OCI-LY7 (cell line): ENCODE results near the gene ZNF622. TPM values are rescaled to one million over a fixed set of nuclear protein-coding genes. Genes with fewer than 3 reads are reported as not detected.

Experiments used
- BruUV-seq: library from RNA; stranded (reverse); fragments of 400-500 nt; replicated peaks from 2 replicates; lab custom pipeline; 2021; lab: Mats Ljungman, UMichigan
- CTCF ChIA-PET: fragments of 300-600 bp; sonication (Branson Sonifier 250); formaldehyde crosslinking; loops from one replicate; lab custom pipeline; 2022; ENCODE audit warnings: antibody characterized with exemption; ENCODE audit not compliant: unreplicated experiment; lab: Charles Lee
- POLR2A ChIA-PET: fragments of 300-600 bp; sonication (Branson Sonifier 250); formaldehyde crosslinking; loops from one replicate; lab custom pipeline; 2022; ENCODE audit warnings: antibody characterized with exemption; lab: Charles Lee
- DNase-seq: peaks from one replicate; pipeline ENCODE4 v3.0.0-alpha.2; 2015; ENCODE audit warnings: low spot score
- H2AFZ ChIP-seq: fragments of 200-600 bp; sonication (generic), shearing (Covaris generic); 2 replicates; pipeline ENCODE4 v1.6.1; 2014; ENCODE audit warnings: mild to moderate bottlenecking, antibody characterized with exemption, low read length, moderate library complexity
- H3K27ac ChIP-seq: fragments of 200-600 bp; sonication (generic); 2 replicates; pipeline ENCODE4 v1.5.1; 2014; ENCODE audit warnings: mixed run types, low read depth, mild to moderate bottlenecking, moderate library complexity, low read length, inconsistent platforms; ENCODE audit not compliant: poor library complexity, severe bottlenecking
- H3K36me3 ChIP-seq: fragments of 200-600 bp; sonication (generic); 2 replicates; pipeline ENCODE4 v1.6.1; 2014; ENCODE audit warnings: mild to moderate bottlenecking, antibody characterized with exemption, low read length, moderate library complexity, mixed read lengths; ENCODE audit not compliant: insufficient read depth
- H3K4me1 ChIP-seq: fragments of 200-600 bp; sonication (generic); 2 replicates; pipeline ENCODE4 v1.5.1; 2014; ENCODE audit warnings: mild to moderate bottlenecking, low read length; ENCODE audit not compliant: insufficient read depth, poor library complexity, severe bottlenecking
- H3K4me2 ChIP-seq: fragments of 200-600 bp; sonication (generic); 2 replicates; pipeline ENCODE4 v1.6.1; 2014; ENCODE audit warnings: mild to moderate bottlenecking, low read length
- H3K4me3 ChIP-seq: fragments of 200-600 bp; sonication (generic); 2 replicates; pipeline ENCODE4 v1.5.1; 2014; ENCODE audit warnings: mild to moderate bottlenecking, low read depth, low read length; ENCODE audit not compliant: poor library complexity, severe bottlenecking
- H3K79me2 ChIP-seq: fragments of 200-600 bp; sonication (generic); 2 replicates; pipeline ENCODE4 v1.6.1; 2016; ENCODE audit warnings: low read depth, mild to moderate bottlenecking, low read length, moderate library complexity, mixed read lengths; ENCODE audit not compliant: insufficient read depth
- H3K9me2 ChIP-seq: fragments of 200-600 bp; sonication (generic); 2 replicates; pipeline ENCODE4 v1.6.1; 2016; ENCODE audit warnings: mild to moderate bottlenecking, low read length, mixed read lengths; ENCODE audit not compliant: insufficient read depth
- H3K9me3 ChIP-seq: fragments of 200-600 bp; sonication (generic); 2 replicates; pipeline ENCODE4 v1.6.1; 2014; ENCODE audit warnings: mild to moderate bottlenecking, mixed run types, low read length, mixed read lengths
- H4K20me1 ChIP-seq: fragments of 200-600 bp; sonication (generic); 2 replicates; pipeline ENCODE4 v1.6.1; 2014; ENCODE audit warnings: mild to moderate bottlenecking, antibody characterized with exemption, low read length, moderate library complexity, mixed read lengths; ENCODE audit not compliant: insufficient read depth
- CTCF ChIP-seq: fragments of 200-600 bp; sonication (generic); conservative IDR thresholded peaks from 2 replicates; pipeline ENCODE4 v1.5.1; 2014; ENCODE audit warnings: mild to moderate bottlenecking, antibody characterized with exemption, low read length, moderate library complexity, mixed read lengths
- EZH2phosphoT487 ChIP-seq: fragments of 200-600 bp; sonication (generic); IDR thresholded peaks from 2 replicates; pipeline ENCODE4 v1.6.1; 2018; ENCODE audit warnings: low read depth, borderline replicate concordance, mild to moderate bottlenecking, mixed run types, antibody characterized with exemption, low read length, moderate library complexity, mixed read lengths
- intact Hi-C: fragments of 100-400 bp; cut with micrococcal nuclease; formaldehyde crosslinking; loops from one replicate; pipeline ENCODE4 v1.10.0; 2022; ENCODE audit not compliant: unreplicated experiment
- total RNA-seq, 2 experiments: library from RNA; depleted of rRNA in 1 of 2; stranded (reverse); fragments of >200 nt in 1 of 2; shearing (Covaris generic) in 1 of 2; gene quantifications; 2 replicates each; pipeline ENCODE4 v1.2.3, GENCODE V29; 2014 to 2022

Gene ZNF622
- total RNA-seq, 2 experiments from 2014 or later: 25.7 to 32.9 TPM

DNA sequence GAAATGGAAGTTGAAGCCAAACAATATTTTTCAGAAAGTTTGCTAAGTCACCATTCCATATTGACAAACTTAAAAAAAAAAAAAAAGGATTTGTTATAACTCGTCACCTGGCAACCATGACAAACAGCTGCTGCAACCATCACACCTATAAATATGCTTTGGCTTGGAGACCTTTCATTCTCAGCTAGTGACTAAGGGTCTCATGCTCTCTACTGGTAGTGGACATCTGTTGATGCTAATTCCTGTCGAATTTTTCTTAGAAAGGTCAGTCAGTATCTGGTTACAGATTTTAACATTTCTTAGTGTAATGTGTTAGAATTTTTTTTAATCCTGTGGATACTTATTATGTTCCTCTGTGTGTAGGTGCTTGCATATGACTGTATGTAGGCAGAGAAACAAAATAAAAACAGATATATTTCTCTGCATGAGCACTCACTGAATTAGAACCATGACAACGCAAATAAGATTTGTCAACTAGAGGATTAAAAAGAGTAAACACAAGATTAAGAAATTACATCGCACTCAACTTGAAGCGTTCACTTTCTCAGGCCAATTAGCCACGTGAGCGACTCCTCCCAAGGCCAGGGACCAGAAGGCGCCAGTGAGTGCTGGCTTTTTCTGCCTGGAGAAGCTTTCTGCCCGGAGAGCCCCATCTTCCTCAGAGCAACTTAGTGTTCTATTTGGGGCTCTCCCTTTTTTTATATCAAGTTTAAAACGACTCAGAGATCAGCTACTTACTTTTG, 27.0 kb upstream of the ZNF622 start:
- DNase-seq: no peak
- Histone ChIP-seq H3K4me1 (no peaks in the 10 kb centered on the region), H2AFZ (no peak overlapping the region), H3K36me3 (no peaks in the 10 kb centered on the region), H3K79me2 (no peaks in the 10 kb centered on the region), H3K9me2 (no peaks in the 10 kb centered on the region), H3K4me2 (no peak overlapping the region), H3K4me3 (no peak overlapping the region), H4K20me1 (no peaks in the 10 kb centered on the region), H3K27ac (no peak overlapping the region), H3K9me3 (peaks cover 19% of the 10 kb centered on the region)
- POLR2A ChIA-PET: no interaction called here
- CTCF ChIA-PET: no interaction called here
- intact Hi-C loops: no loop called here
- no TSS peak for BruUV-seq
- no peak for TF ChIP-seq CTCF

DNA sequence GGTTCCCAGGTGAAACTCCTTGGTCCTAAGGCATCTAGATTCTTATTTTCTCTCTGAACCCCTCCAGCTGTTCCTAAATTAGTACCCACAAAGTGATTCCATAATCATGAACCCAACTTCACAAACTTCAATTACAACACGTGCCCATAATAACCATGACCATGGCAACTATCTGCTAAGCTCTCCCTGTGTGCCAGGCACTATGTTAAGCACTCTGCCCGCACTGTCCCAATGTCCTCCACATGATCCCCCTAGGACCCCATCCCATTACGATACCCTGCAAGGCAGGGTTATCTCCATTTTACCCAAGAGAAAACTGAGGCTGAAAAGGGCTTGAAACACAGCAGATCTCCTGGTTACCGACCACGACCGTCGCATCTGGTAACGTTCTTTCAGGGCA, 25.3 kb upstream of the ZNF622 start:
- TF ChIP-seq EZH2phosphoT487: no peak
- no peak for TF ChIP-seq CTCF
- H3K9me3 ChIP-seq: peaks cover 16% of the 10 kb centered on the region
- intact Hi-C loops: no loop called here
- DNase-seq: no peak
- H3K79me2 ChIP-seq: no peaks in the 10 kb centered on the region
- BruUV-seq: no TSS peak
- H3K4me3 ChIP-seq: no peak overlapping the region
- no peak overlapping the region for H3K4me2 ChIP-seq
- no peak overlapping the region for H3K27ac ChIP-seq
- CTCF ChIA-PET: no interaction called here
- H3K36me3 ChIP-seq: no peaks in the 10 kb centered on the region
- no peaks in the 10 kb centered on the region for H3K9me2 ChIP-seq
- POLR2A ChIA-PET: interaction anchor here (0.8 to 1.4 kb wide), 2 partner anchors 8 to 58 kb away, joined by 3 to 4 read pairs; no protein-coding TSS in a partner anchor
- H2AFZ ChIP-seq: no peak overlapping the region
- no peaks in the 10 kb centered on the region for H3K4me1 ChIP-seq
- H4K20me1 ChIP-seq: no peaks in the 10 kb centered on the region

DNA sequence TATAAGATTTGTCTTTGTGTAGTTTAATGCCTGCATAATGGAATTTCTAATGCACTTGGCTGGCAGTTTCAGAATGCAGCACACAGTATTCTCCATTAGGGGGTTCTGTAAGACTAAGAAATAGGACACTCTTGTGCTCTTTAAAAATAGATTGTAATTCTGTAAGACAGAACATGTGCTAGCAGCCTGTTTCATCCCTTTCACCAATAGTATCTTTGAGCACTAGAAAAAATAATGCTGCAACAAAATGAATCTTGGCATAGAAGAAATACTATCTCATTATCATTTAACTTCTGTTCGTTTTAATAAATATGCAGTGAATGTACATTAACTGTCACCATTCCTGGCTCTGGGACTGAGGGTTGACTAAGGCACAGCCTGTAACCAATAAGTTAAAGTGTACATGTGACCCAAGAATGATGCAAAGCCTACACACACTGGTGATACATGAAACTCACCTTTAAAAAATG, 23.8 kb upstream of the ZNF622 start:
- no peaks in the 10 kb centered on the region for H3K36me3 ChIP-seq
- BruUV-seq: no TSS peak
- POLR2A ChIA-PET: interaction anchor here (1.4 kb wide), 1 partner anchor 9 kb away, joined by 4 read pairs; no protein-coding TSS in a partner anchor
- intact Hi-C loops: loop anchor here (2.0 to 5.0 kb wide), 2 partner anchors 63 to 643 kb away; no protein-coding TSS in a partner anchor
- no peak overlapping the region for H2AFZ ChIP-seq
- H3K79me2 ChIP-seq: no peaks in the 10 kb centered on the region
- no peaks in the 10 kb centered on the region for H3K4me1 ChIP-seq
- no peak overlapping the region for H3K27ac ChIP-seq
- CTCF ChIA-PET: no interaction called here
- no peaks in the 10 kb centered on the region for H4K20me1 ChIP-seq
- H3K9me2 ChIP-seq: no peaks in the 10 kb centered on the region
- 0 out of 2 replicates have a peak, but pooled peaks cover 2% of the 10 kb centered on the region for H3K9me3 ChIP-seq
- TF ChIP-seq CTCF (peak; percentile 78), EZH2phosphoT487 (no peak)
- H3K4me2 ChIP-seq: no peak overlapping the region
- peak; percentile 27 for DNase-seq
- H3K4me3 ChIP-seq: no peak overlapping the region
